ENCODE measurements around the gene CDADC1.

- TF ChIP-seq EZH2 (IDR thresholded peaks at IDR 0.05; ENCODE audit: insufficient read depth, low read length) (peak; percentile 85), CTCF (IDR thresholded peaks at IDR 0.05; ENCODE audit: insufficient read depth, low read depth, low read length) (no peak)
Observed at GRCh38 chr13:49220856-49221589, 26.7 kb upstream of the CDADC1 start.
